ENCODE results near the gene CCIN.
A peak's percentile ranks its signal among the peaks of the same experiment; 100 is the strongest.
"Not testable (repeated sequence)": the region's sequence is repeated elsewhere in the genome, so short reads cannot be mapped to it uniquely, and the experiment has no call there.

The CCIN gene

GRCh38 chr9:36169166-36169565 lies at the start of gene CCIN:
Gene CCIN (plus strand): TSS chr9:36169388. CDS start chr9:36169503, 115 bp downstream.
- DNase-seq = no peak

GRCh38 chr9:36119476-36119875 lies 49.7 kb upstream of the CCIN start:
- DNase-seq = no peak

- no peak for DNase-seq
Measured at GRCh38 chr9:36120705-36121104, 48.5 kb upstream of the CCIN start.

DNA sequence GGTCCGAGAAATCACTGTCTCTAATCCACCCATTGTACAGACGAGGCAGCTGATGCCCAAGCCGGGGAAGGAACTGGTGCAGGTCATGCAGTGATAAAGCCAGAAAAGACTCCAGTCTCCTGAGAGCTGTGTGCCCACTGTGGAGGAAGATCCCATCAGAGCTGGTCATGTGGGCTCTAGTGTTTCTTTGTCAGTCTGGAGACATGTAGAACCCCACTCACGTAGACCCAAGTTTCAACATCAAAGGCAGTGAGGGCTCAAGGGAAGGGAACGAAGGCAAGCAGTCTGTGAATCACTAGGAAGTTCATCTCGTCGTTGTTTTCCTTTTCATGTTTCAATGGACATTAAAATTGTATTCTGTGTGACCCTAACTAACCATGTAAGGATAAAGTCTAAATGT lies 47.2 kb upstream of the CCIN start:
- no peak for DNase-seq

GRCh38 chr9:36123515-36123914 lies 45.7 kb upstream of the CCIN start:
- DNase-seq = no peak

DNA sequence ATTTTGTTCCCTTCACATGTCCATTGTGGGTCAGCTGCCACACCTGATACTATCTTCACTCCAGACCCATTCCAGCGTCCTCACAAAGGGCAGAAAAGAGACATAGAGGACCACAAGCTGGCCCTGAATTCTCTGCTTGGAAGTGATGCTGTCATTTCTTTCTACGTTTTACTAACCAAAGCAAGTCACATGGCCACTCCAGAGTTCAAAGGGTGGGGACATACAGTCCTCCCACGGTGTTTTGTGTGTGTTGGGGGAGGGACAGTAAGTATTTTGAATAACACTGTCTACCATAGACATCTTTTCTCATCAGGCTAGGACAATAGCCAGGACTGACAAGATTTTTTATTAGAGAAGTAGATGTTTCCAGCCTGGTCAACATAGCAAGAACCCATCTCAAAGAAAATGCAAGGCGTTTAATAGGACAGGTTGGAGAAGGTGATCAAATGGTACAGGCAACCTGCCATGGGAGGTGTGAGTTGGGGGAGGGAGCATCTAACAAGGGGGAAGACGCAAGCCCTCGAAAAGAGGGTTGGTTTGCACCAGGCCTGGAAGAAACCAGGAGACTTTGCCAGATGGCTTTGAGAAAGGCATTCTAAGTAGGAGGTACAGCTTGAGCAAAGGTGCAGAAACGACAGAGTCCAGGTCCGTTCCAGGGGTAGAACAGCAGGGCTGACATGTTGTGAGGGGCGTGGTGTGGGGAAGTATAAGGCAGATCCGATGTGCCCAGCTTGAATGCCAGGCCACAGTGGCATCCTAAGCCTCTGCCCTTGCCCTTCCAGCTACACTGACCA lies 43.9 kb upstream of the CCIN start:
- DNase-seq = no peak

DNA sequence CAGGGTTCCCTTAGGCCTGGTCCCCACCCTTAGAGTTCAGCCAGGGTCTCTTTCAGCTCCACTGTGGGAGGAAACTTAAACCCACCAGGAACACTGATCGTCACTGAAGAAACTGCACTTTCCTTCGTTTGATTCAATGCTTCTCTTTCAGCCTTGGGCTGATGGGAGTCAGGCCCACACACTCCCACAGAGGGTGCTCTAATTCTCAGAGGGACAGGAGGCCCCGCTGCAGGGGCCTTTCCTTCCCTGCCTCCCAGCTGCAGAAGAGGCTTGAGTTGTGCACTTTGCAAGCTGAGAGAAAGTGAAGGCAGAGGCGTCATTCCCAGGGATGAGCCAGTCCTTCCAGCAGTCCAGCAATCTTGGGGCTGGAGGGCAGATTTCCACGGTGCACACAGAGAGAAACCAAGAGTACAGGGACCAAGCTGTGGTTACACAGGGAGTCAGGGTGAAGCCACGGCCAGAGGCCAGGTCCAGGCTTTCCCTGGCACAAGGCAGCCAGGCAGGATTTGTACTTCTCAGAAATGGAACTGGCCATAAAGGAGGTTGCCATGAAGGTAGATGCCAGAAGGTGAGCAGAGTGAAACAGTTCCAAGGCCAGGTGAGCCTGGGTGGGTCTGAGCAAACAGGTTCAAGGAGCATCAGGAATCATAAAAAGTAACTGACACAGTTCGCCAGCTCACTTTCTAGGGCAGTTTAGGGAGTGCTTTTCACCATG lies 43.0 kb upstream of the CCIN start:
- no peak for DNase-seq

- no peak for DNase-seq
Measured at GRCh38 chr9:36127652-36128244, 41.4 kb upstream of the CCIN start.

DNA sequence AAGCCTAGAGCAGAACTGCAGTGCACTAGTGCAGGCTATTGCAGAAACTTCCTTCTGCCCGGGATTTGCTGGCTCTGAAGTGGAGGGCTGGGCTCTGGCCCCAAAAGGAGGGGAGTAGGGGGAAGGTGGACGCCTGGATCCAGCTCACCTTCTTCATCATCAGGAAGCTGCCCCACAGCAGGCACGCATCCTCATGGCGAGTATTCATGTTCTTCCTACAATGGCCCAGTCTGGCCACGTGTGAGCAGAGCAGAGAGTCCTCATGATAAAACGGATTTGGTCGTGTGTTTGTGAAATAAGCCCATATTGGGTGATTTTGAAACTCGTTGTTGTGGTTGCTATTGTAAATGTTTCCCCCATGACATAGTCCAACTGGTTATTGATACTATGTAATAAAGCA lies 40.8 kb upstream of the CCIN start:
- DNase-seq = no peak

- DNase-seq = no peak
Measured at GRCh38 chr9:36129139-36129538, 40.0 kb upstream of the CCIN start.

DNA sequence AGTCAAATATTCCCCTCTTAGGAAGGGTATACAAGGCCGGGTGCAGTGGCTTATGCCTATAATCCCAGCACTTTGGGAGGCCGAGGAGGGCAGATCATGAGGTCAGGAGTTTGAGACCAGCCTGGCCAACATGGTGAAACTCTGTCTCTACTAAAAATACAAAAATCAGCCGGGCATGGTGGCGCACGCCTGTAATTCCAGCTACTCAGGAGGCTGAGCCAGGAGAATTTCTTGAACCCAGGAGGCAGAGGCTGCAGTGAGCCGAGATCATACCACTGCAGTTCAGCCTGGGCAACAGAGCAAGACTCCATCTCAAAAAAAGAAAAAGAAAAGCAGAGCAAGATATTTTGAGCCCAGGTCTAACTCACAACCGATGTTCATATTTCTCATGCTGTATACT lies 37.5 kb upstream of the CCIN start:
- not testable (repeated sequence) for DNase-seq

DNA sequence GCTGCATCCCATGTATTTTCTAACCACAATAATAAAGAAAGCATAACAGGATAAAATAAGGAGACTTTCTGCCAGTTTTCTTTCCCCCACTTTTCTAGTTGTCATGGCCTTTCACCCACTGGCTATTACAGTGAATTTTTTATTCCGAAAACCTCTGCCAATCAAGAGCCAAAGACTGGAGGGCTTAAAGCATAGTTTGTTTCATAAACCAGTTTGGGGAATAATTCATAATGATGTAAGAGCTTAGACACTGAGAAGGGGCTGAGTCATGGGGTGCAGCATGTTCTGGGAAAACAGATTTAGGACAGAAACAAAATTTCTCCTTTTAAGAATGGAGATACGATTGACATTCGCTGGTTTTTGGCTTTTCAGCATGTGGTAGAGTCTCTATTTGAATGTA lies 37.1 kb upstream of the CCIN start:
- no peak for DNase-seq

GRCh38 chr9:36134761-36135505 lies 34.3 kb upstream of the CCIN start:
- DNase-seq = no peak

GRCh38 chr9:36135741-36136271 lies 33.4 kb upstream of the CCIN start:
- no peak for DNase-seq

DNA sequence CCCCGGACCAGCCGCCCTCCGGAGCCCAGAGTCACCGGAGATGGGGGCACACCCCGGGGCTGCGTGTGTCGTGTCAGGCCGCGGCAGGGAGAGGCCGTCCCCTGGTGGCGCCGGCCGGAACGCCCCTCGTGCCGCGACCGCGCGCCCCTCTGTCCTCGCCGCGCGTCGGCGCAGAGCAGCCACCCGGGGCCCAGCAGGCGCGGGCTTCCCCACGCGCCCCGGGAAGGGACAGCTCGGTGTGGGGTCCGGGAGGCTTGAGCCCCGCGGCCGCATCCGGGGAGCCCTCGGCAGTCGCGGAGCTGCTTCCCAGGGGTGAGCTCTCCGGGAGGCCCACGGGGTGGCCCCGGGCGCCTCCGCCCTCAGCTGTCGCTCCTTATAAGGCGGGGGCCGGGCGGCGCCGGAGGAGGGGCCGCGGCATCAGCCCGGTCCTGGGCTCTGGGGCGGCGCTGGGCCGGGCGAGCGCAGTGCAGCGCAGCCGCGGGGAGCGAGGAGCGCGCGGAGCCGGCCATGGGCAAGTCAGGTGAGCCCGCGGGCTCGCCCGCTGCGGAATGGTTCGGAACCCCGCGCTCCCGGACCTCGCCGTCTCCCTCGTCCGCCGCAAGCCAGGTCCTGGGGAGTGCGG lies 32.8 kb upstream of the CCIN start, which contains the start of gene GLIPR2:
Gene GLIPR2, plus strand, starts transcription at position 462 of the 622 bp plus-strand sequence. Its CDS starts 46 bp downstream, at position 508.
- DNase-seq = peak; percentile 79

DNA sequence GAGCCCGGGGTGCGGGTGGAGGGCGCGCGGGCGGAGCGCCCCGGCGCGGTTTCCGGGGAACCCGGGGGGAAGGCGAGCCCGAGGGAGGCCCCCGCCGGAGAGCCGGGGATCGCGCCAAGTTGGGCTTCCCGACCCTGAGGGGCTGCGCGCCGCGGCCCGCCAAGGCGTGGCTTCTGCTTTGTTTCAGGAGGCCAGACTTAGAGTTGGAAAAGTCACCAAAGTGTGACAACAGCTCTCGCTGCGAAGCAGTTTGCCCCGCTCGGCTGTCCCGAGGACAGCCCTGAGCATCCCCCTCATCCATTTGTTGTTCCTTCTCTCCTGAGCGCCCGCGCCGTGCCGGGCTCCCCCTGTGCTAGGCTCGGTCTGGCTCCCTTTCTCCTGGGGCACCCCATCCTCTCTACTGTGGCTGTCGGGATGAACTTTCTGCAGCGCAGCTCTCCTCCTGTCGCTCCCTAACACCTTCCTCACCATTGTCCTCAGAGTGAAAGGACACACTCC lies 32.2 kb upstream of the CCIN start:
- no peak for DNase-seq

- no peak for DNase-seq
Measured at GRCh38 chr9:36137392-36138004, 31.7 kb upstream of the CCIN start.

DNA sequence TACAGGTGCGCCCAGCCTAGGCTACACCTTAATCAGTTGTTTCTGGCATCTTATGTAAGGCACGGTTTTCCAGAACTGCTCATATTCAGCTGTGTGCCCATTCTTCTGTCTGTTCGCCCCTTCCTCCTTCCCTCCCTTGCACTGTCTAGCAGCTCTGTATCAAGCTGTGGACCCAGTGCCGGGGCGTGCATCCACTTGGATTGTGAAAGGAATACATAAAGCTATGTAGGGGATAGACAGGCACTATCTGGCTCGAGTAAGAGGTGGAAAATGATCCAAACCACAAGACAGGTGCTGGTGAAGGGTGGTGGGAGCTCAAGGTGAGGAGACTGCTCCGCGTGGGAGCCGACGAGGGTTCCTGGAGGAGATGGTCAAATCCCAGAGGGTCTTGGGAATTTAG lies 30.7 kb upstream of the CCIN start:
- no peak for DNase-seq

DNA sequence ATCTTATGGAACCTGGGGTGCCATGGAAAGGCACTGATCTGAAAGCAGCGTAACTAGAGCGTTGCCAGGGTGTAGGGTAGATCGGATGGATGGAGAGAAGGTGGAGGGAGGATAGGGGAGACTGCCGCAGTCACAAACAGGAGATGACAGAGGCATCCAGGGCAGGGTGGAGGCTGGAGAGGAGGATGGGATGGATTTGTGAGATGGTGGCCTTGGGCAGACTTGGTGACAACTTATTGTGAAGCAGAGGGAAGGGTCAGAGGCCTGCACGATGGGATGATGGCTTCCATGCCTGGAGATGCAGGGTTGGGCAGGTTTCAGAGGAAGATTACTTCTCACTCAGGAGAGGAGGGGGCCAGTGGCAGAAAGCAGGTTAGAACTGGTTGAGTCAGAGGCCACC lies 30.3 kb upstream of the CCIN start:
- DNase-seq = no peak

GRCh38 chr9:36140086-36141084 lies 28.8 kb upstream of the CCIN start:
- no peak for DNase-seq

All from activated naive CD4-positive, alpha-beta T cell treated with anti-CD3 and anti-CD28 coated beads, Interleukin-2, amount 50 U/mL, for 16 hours (primary cell).